Cardiac fibroblast (primary cell): ENCODE measurements around the gene PDK2.

ENCODE experiments used
- DNase-seq, 2 donors: peaks; one replicate each; pipeline versions ENCODE4 v3.0.0 to v3.0.0-alpha.2; 2010; ENCODE audit warnings: low read depth in 2 of 2
- H3K4me3 ChIP-seq, 2 donors: replicated peaks in 1 of 2; 1 replicate in 1 of 2; 2 replicates in 1 of 2; pipeline ENCODE4 v1.5.1; 2011; ENCODE audit warnings: low read depth in 2 of 2, low read length in 2 of 2, mild to moderate bottlenecking in 2 of 2, moderate library complexity in 1 of 2
- CTCF ChIP-seq: IDR thresholded peaks from one replicate; pipeline ENCODE4 v1.5.1; 2011; ENCODE audit warnings: low read depth, mild to moderate bottlenecking, low read length, inconsistent platforms

PDK2 gene

GRCh38 chr17:50076591-50077235 lies 18.4 kb upstream of the PDK2 start:
- no peak for TF ChIP-seq CTCF
- no peak for DNase-seq
- H3K4me3 ChIP-seq: no peak overlapping the region

DNA sequence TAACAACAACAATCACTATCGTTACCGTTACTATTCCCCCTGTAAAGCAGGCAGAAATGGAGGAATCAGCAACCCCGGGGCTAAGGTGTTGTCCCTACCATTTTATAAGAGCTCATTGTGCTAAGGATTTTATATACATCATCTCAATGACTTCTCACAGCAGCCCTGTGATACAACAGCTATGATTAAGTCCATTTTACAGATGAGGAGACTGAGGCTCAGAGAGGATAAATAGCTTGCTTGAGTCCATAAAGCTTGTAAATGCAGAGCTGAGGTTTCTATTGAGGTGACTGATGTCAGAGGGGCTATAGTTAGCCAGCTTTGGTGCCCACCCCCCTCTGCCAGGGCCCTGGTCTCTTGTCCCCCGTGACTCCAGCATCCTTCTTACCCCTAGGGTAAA lies 16.7 kb upstream of the PDK2 start:
- H3K4me3 ChIP-seq: no peak overlapping the region
- TF ChIP-seq CTCF: no peak
- no peak for DNase-seq

DNA sequence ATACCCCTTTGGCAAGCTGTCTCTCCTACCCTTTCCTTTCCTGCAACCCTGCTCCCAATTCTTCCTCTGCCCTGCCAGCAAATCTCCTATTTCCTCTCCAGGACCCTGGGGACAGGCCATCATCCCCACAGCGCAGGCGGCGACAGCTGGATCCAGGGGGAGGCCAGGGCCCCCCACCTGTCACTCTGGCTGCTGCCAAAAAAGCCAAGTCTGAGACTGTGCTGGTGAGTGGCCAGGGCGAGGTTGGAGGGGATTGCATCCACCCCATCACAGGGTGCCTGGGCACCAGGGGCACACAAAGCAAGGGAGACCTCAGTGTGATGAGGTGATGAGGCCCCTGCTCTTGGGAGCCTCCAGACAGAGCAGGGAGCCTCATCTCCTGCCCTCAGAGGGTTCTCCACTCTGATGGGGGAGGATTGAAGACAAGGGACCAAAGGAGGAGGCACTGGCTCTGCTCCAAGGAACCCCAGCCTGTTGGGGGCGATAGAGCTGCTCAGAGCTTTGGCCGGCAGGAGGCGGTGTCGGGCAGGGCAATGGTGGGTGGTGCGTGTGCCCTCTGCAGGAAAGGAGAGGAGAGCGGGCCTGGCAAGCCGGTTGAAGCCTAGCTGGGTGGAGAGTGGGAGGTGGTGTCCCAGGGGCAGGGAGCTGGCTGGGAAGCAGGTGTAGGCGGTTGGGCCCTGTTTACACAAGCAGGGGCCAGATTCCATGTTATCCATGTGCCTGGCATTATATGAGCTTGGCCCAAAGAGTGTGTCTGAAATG lies 15.6 kb upstream of the PDK2 start:
- DNase-seq: peak; percentile 51 to 52
- H3K4me3 ChIP-seq: no peak overlapping the region
- TF ChIP-seq CTCF: peak; percentile 80

DNA sequence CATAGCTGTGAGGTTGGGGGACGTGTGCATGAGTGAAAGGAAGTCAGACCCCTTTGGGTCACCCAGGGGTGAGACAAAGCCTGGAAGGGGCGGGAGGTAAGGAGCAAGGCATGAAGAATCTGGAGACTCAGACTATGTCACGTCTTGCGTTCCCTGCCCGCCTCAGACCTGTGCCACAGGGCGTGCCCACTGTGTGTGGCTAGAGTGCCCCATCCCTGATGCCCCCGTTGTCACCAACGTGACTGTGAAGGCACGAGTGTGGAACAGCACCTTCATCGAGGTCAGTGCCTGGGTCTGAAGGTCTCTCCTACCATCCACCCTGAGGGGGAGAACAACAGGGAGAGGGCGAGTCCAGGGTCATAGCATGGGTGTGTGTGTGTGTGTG lies 15.1 kb upstream of the PDK2 start:
- TF ChIP-seq CTCF: no peak
- DNase-seq: no peak
- H3K4me3 ChIP-seq: no peak overlapping the region

DNA sequence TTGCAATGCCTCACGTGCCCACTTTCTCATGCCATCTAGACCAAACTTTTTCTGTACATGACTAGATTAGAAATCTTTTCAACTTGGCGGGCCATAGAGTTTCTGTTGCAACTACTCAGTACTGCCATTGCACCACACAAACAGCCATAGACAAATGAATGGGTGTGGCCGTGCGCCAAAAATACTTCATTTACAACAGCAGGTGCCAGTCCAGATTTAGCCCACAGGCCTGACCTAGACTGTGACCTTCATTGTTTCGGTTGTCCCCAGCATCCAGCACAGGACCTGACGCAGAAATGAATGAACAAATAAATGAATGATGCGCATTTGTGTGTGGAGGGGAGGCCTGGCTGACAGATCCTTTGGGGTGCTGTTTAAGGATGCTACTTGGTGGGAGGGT lies 14.3 kb upstream of the PDK2 start:
- no peak for TF ChIP-seq CTCF
- DNase-seq: no peak
- no peak overlapping the region for H3K4me3 ChIP-seq

GRCh38 chr17:50081757-50082156 lies 13.4 kb upstream of the PDK2 start:
- DNase-seq: no peak
- no peak for TF ChIP-seq CTCF
- H3K4me3 ChIP-seq: no peak overlapping the region
